HG03103 (cell line): Measurements from ENCODE around the gene PACRGL.

Source experiments
- ATAC-seq: cut with Tn5 transposase; IDR thresholded peaks from one replicate; pipeline ENCODE4 v1.9.1; 2021; ENCODE audit warnings: low read depth; ENCODE audit not compliant: unreplicated experiment

Gene PACRGL

GRCh38 chr4:20700007-20700761 is at the start of gene PACRGL:
PACRGL (plus strand) TSS chr4:20700458; CDS start chr4:20704482, 4,024 bp downstream.
- peak; percentile 100 for ATAC-seq

GRCh38 chr4:20652226-20652885 is 47.9 kb upstream of the PACRGL start:
- no peak for ATAC-seq

GRCh38 chr4:20658456-20658855 is 41.8 kb upstream of the PACRGL start:
- no peak for ATAC-seq

DNA sequence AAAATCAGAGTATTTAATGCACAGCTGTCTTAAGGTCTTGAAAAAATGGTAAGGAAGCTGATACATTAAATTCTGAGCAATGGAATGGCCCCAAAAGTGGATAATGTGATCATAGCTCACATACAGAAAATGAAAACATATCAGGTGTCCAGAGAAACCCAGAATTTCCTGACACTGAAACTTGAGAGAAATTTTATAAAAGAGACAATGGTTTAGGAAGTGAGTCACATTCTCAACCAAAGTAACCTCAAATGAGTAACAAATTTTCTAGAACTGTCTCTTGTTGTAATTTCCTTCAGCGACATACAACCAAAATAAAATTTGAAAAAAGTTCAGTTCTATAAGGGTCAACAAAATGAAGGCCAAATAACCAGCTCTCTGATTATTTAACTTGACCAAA is 37.4 kb upstream of the PACRGL start:
- no peak for ATAC-seq

DNA sequence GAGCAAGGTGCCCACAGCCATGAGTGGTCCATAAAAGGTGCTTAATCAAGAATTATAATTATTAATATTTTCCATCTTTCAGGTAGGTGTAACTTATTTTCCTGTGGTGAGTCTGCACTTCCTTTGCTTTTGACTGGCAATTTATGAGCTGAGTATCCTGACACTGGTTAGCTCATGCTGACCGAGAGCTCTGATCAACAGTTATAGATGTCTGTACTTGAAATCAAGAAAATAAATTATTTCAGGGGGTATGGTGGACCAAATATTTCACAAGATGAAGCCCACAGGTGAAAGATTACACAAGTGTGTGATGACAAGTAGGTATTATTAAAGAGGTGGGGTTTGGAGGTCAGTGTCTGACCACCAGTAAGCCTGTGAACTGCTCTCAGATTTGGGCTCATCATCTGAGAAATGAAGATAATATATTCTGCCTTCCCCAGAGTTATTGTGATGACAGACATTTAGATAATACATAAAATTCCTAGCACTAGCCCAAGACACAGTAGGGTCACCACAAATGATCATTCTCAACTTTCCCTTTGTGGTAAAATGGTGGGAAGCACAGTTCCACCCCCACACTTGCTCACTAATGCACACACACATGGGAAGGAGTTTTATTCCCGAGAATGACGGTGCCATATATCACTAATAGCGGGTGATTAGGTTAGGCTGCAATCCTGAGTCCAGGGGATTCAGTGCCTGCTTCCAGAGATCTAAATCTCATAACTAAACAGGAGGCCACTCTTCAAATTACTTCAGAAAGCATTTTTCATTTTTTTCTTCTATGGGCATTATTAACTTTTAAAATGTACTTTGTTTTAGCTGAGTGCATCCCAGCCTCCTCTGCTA is 34.0 kb upstream of the PACRGL start:
- no peak for ATAC-seq

- ATAC-seq, result no peak
Measured at GRCh38 chr4:20672262-20672661, 28.0 kb upstream of the PACRGL start.

- no peak for ATAC-seq
Measured at GRCh38 chr4:20675786-20676185, 24.5 kb upstream of the PACRGL start.

- ATAC-seq, result no peak
Measured at GRCh38 chr4:20676501-20677197, 23.6 kb upstream of the PACRGL start.

DNA sequence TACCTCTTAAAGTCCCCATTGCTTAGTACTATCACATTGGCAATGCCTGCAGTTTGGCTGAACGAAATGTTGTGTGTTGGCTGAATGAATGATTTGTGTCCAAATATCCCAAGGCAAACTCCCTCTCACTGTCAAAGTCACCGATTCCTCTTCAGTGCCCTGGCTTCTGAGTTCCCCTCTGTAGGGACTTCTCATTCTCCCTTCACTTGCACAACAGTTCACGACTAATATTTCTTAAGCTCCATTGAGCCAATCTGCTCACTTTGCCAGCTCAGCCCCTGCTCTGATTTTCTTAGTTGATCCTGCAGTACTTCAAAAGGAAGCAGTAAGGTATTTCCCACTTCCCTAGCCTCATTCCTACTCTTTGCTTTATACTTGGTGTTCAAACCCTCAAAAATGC is 21.9 kb upstream of the PACRGL start:
- no peak for ATAC-seq

GRCh38 chr4:20679951-20680350 is 20.3 kb upstream of the PACRGL start:
- no peak for ATAC-seq

- ATAC-seq, result no peak
Measured at GRCh38 chr4:20680736-20681135, 19.5 kb upstream of the PACRGL start.

DNA sequence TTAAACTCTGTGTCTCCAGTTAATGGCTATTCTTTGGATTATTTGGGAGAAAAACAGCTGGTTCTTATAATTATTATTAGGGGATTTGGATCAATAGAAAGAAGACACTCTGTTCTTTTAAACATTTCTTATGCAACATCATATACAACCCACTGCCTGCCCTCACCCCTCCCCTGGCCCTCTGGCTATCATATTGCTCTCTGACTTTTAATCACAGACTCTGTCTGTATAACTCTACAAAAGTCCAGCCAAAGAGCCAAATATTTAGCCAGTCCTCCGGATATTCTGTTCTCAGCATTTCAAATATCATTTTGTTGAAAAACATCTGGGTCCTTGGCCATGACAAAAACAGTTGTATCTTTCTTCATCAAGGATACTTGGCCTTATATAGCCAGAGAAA is 19.0 kb upstream of the PACRGL start:
- no peak for ATAC-seq

- ATAC-seq, result no peak
Measured at GRCh38 chr4:20682853-20683252, 17.4 kb upstream of the PACRGL start.

- ATAC-seq, result no peak
Measured at GRCh38 chr4:20683766-20684165, 16.5 kb upstream of the PACRGL start.

GRCh38 chr4:20684852-20685763 is 15.2 kb upstream of the PACRGL start:
- no peak for ATAC-seq

DNA sequence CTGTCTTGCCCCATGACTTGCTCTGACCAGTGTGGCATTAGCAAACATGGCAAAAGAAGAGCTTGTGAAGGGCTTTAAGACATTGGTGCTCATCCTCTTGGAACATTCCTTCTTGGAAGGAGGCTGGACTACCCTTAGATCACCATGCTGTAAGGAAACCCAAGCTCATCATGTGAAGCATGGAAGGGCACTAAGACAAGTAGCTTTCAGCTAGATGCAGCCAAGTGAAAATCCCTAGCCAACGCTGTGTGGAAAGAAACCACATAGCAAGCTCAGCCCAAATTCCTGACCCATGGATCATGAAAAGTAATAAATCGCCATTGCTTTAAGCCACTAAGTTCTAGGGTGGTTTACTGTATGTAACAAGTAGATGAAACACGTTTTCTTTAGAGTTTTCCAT is 12.4 kb upstream of the PACRGL start:
- no peak for ATAC-seq

- ATAC-seq, result no peak
Measured at GRCh38 chr4:20696815-20697214, 3.4 kb upstream of the PACRGL start.

GRCh38 chr4:20698382-20698781 is 1.9 kb upstream of the PACRGL start:
- ATAC-seq, result no peak

DNA sequence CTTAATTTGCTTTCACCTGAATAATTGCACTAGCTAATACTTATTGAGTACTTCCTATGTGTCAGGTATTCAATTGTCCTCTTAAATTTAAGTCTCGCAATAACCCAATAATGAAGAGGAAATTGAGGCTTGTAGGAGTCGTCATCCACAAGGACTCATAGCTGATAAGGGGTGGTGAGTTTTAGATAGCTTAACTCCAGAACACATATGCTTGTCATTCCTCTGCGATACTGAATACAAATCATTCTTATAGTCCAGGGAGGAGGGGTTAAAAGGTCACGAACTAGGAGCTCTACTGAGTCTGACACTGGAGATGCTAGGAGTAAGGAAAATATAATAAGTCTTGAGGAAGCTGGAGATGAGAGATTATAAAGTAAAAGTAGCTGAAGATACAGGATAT is 1.4 kb upstream of the PACRGL start:
- ATAC-seq, result no peak

DNA sequence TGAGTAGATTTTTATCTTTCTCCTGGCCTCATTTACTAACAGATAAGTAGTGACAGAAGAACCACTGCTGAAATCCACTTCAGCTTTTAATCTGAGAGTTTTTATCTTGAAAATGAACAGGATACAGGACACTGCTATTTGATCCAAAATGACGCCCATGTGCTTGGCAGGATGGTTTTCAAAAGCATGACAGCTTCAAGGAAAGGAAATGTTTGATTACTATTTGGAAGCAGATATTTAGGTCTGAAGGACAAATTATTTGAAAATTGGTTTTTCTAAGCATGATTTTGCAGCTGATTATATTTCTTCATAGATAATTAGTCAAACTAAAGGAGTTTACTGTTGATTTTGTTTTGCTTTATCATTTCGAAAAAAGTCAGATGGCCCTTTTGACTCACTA is 11.1 kb downstream of the PACRGL start:
- no peak for ATAC-seq
